Glomerular visceral epithelial cell (primary cell): ENCODE measurements around the gene CD93.

Experiments used
- DNase-seq: peaks from one replicate; pipeline ENCODE4 v3.0.0-alpha.2; 2016; ENCODE audit errors: extremely low spot score

Gene CD93

GRCh38 chr20:23099791-23100719 is 13.9 kb upstream of the CD93 start:
- DNase-seq: no peak

- DNase-seq: no peak
Measured at GRCh38 chr20:23097636-23098580, 11.8 kb upstream of the CD93 start.

- no peak for DNase-seq
Measured at GRCh38 chr20:23096986-23097520, 10.9 kb upstream of the CD93 start.

GRCh38 chr20:23096097-23096496 is 10.0 kb upstream of the CD93 start:
- DNase-seq: no peak

- no peak for DNase-seq
Measured at GRCh38 chr20:23095499-23095898, 9.4 kb upstream of the CD93 start.

GRCh38 chr20:23094927-23095326 is 8.8 kb upstream of the CD93 start:
- no peak for DNase-seq

GRCh38 chr20:23094213-23094896 is 8.2 kb upstream of the CD93 start:
- no peak for DNase-seq

- no peak for DNase-seq
Measured at GRCh38 chr20:23093613-23094012, 7.5 kb upstream of the CD93 start.

- DNase-seq: no peak
Measured at GRCh38 chr20:23092861-23093495, 6.9 kb upstream of the CD93 start.

- DNase-seq: no peak
Measured at GRCh38 chr20:23092384-23092756, 6.2 kb upstream of the CD93 start.

GRCh38 chr20:23091721-23092383 is 5.7 kb upstream of the CD93 start:
- no peak for DNase-seq

- DNase-seq: no peak
Measured at GRCh38 chr20:23090878-23091277, 4.8 kb upstream of the CD93 start.

GRCh38 chr20:23090147-23090546 is 4.0 kb upstream of the CD93 start:
- DNase-seq: no peak

GRCh38 chr20:23088866-23089265 is 2.7 kb upstream of the CD93 start:
- DNase-seq: no peak

- DNase-seq: no peak
Measured at GRCh38 chr20:23087587-23088251, 1.6 kb upstream of the CD93 start.

GRCh38 chr20:23086931-23087411 is 847 bp upstream of the CD93 start:
- no peak for DNase-seq

- DNase-seq: no peak
Measured at GRCh38 chr20:23085436-23086055, 578 bp downstream of the CD93 start.

GRCh38 chr20:23084845-23085365 is 1.2 kb downstream of the CD93 start:
- DNase-seq: no peak

- no peak for DNase-seq
Measured at GRCh38 chr20:23084282-23084844, 1.8 kb downstream of the CD93 start.
